DND-41 (cell line): ENCODE results near the gene AHCYL1.

Source experiments
- CTCF ChIP-seq: IDR thresholded peaks from 2 replicates; pipeline ENCODE4 v1.5.1; 2012; ENCODE audit warnings: borderline replicate concordance, low read length, moderate library complexity, mild to moderate bottlenecking; ENCODE audit not compliant: poor library complexity, severe bottlenecking; ENCODE audit errors: extremely low read depth
- EZH2 ChIP-seq: IDR thresholded peaks from 3 replicates; pipeline ENCODE4 v1.6.1; 2012; ENCODE audit warnings: borderline replicate concordance, low read depth, mild to moderate bottlenecking, moderate library complexity, low read length, inconsistent platforms; ENCODE audit not compliant: severe bottlenecking

GRCh38 chr1:110058591-110058990 lies 74.0 kb downstream of the AHCYL1 start:
- no peak for TF ChIP-seq CTCF
- TF ChIP-seq EZH2, result no peak
